ENCODE data around the gene LPCAT3. TPM values are rescaled to one million over a fixed set of nuclear protein-coding genes. Genes with fewer than 3 reads are reported as not detected.
"Not testable (repeated sequence)": the region's sequence is repeated elsewhere in the genome, so short reads cannot be mapped to it uniquely, and the experiment has no call there.

The LPCAT3 gene, protein sequence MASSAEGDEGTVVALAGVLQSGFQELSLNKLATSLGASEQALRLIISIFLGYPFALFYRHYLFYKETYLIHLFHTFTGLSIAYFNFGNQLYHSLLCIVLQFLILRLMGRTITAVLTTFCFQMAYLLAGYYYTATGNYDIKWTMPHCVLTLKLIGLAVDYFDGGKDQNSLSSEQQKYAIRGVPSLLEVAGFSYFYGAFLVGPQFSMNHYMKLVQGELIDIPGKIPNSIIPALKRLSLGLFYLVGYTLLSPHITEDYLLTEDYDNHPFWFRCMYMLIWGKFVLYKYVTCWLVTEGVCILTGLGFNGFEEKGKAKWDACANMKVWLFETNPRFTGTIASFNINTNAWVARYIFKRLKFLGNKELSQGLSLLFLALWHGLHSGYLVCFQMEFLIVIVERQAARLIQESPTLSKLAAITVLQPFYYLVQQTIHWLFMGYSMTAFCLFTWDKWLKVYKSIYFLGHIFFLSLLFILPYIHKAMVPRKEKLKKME
- 34.7 TPM for total RNA-seq

DNA sequence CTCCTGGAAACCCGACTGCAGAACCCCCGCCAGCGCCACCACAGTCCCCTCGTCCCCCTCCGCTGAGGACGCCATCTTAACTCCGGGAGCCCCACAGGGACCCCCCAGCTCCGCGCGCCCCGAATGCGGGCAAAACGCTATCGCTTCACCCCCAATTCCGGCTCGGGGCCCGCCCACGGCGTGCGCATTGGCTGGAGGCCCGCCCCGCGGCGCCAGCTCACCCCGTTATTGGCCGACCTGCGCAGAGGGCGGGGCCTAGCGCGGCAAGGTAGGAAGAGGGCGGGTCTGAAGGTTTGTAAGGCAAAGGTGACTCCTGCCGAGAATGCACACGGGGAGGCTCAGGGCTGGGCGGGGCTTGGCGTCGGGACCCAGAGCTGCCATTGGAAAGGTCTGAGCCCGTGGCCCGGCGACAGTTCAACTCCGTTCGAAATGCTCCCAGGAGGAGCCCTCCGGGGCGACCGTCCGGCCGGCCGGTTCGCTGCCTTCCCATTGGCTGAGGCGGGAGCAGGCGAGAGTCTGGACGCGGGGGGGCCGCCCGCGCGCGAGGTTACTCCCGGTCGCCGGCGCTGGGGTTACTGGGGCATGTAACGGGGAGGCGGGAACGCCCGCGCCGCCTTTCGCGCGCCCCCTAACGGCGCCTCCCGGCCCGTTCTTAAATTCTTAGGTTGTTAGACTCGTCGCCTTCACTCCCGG lies at the start of gene LPCAT3:
LPCAT3 (minus strand) TSS at position 127 of the 693 bp plus-strand sequence; CDS start at position 75, 52 bp downstream.
- intact Hi-C loops (cut with DNase I) = no loop called here
- DNase-seq (ENCODE audit: low spot score) (peak; percentile 98), ATAC-seq (peak; percentile 99)

DNA sequence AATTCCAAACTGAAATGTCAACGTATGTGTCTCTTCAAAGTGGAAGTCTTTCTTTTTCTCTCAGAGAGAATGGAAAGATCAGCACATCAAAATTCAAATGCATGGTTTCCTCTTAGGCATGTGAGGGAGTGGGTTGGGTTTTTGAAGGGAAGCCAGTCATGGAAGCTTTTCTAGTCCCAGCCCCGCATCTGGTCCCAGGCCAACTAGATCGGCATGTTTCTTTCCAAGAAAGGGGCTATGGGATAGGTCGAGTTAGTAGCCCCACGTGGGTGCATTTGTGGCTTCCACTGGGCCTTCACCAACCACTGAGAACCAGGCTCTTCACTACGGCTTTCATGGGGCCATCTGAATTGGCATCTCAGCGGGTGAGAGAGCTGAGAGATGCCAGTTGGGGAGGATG lies 48.8 kb upstream of the LPCAT3 start:
- DNase-seq (ENCODE audit: low spot score) (no peak), ATAC-seq (no peak)
- intact Hi-C loops (cut with DNase I) = no loop called here

DNA sequence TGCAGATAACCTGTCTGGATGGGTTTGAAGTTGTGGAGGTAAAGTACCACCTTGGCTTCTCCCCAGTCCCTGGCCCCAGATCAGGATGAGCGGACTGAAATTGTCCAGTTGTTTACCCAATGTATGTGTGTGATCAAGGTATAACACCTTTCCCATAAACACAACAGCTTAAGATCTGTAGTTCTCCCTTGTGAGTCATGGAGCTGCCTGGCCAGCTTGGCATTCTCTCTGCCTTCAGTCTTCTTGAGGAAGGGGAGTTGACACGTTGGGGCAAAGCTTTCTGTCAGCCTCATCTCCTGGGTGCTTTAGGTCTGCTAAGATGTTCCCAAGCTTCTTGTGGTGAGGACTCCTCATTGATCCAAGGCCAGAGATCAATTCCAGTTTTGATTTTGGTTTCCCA lies 48.3 kb upstream of the LPCAT3 start:
- no peak for DNase-seq (ENCODE audit: low spot score)
- intact Hi-C loops (cut with DNase I) = no loop called here

DNA sequence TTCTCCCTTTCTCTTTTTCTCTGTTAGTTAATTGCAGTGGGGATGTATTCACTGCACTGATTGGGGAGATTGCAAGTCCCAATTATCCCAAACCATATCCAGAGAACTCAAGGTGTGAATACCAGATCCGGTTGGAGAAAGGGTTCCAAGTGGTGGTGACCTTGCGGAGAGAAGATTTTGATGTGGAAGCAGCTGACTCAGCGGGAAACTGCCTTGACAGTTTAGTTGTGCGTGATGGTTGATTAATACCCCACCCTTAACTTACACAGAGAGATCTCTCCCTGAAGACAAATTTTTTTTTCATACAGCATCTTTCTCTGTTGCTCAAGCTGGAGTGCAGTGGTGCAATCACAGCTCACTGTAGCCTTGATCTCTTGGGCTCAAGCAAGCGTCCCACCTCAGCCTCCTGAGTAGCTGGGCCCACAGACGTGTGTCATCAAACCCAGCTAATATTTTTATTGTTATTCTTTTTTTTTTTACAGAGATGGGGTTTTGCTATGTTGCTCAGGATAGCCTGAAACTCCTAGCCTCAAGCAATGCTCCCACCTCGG lies 46.9 kb upstream of the LPCAT3 start:
- no peak for DNase-seq (ENCODE audit: low spot score)
- no peak for ATAC-seq
- intact Hi-C loops (cut with DNase I) = no loop called here

More for the DNA sequence above, 48.3 kb upstream of the LPCAT3 start:
- no peak for ATAC-seq

DNA sequence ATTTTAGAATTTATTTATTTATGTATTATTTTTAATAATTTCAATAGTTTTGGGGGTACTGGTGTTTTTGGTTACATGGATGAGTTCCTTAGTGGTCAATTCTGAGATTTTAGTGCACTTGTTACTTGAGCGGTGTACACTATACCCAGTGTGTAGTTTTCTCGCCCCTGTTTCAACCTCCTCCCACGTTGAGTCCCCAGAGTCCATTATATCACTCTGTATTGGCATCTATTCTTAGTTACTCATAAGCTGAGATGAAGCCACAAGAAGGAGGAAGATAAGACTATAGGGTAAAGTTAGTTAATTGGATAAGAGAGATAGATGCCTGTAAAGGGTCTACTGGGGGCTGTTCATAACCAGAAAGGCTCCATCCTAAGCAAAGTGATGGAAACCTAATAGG lies 46.2 kb upstream of the LPCAT3 start:
- ATAC-seq = no peak
- intact Hi-C loops (cut with DNase I) = no loop called here
- DNase-seq (ENCODE audit: low spot score) = no peak

DNA sequence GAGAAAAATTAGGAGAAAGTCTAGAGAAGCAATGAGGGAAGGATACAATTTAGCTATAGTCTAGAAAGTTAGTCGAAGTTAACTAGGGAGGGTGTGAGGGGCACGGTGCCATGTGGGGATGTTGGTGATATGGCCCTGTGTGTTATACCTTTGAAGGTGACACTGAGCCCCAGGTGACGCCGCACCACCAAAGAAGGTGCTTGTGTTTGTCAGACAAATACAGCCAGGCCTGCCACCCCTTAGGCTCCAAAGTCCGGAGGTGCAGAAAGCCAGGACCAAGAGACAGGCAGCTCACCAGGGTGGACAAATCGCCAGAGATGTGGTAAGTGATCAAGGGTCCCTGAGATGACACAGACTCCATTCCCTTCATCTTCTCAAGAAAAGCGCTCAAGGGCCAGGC lies 43.3 kb upstream of the LPCAT3 start:
- intact Hi-C loops (cut with DNase I) = no loop called here
- DNase-seq (ENCODE audit: low spot score) (no peak), ATAC-seq (no peak)

DNA sequence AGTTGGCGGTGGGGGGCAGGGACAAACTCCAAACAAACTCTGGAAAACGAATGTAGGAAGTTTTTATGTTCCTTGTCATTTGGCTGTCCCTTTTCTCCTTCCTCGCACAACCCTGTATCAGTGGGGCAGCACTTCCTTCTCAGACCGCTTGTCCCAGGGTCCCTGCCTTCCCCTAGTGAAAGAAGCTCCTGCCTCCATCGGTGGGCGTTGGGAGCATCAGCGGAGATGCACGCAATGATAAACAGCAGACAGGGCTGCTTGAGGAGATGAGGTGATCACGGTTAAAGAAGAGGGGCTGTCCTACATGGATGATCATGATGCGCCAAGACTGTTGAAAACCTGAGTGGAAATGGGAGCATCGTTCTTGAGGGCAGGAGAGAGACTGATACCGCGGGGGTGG lies 42.9 kb upstream of the LPCAT3 start:
- DNase-seq (ENCODE audit: low spot score) = no peak
- peak; percentile 39 for ATAC-seq

DNA sequence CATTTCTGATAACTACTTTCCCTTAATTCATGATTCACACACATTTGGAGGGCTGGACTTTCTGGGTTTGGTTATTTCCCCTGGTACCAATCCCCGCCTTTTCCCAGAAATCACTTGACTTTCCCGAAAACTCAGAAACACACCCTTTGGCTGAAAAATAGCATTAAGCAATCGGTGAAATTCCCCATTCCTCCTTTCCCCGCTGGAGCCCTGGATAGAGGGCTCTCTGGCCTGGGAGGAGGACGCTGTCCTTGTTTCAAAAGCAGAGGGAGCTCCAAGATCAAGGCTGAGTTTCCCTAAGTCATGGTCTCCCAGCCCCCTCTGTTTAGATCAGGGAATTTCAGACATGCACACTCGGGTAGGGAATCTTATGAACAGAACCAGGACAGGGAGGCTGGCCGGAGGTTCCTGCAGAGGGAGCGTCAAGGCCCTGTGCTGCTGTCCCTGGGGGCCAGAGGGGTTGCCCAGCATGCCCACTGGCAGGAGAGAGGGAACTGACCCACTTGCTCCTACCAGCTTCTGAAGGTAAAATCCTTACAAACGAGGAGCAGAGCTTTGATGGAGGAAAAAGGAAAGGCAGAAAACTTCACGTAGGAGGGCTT lies 42.2 kb upstream of the LPCAT3 start, which contains the start of gene C1S:
C1S (plus strand) TSS at position 366 of the 602 bp plus-strand sequence. CDS start 1,195 bp downstream, outside the sequence.
- peak; percentile 82 for DNase-seq (ENCODE audit: low spot score)
- intact Hi-C loops (cut with DNase I) = no loop called here

More for the DNA sequence above, 42.9 kb upstream of the LPCAT3 start:
- intact Hi-C loops (cut with DNase I) = no loop called here

DNA sequence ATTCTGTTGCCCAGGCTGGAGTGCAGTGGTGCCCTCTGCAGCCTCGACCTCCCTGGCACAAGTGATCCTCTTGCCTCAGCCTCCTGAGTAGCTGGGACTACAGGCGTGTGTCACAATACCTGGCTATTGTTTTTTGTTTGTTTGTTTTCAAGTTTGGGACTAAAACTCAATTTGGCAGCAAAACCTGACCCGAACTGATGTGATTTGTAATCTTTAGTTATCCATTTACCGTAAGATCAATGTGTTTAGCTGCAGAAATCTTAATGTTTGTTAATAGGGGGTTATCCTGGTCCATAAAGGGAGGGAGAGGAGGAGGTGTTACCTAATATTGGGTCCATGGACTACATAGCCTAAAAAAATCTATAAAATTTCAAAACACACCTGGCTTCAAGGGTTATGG lies 41.5 kb upstream of the LPCAT3 start:
- no peak for ATAC-seq
- DNase-seq (ENCODE audit: low spot score) = no peak
- intact Hi-C loops (cut with DNase I) = no loop called here

More for the DNA sequence above, 42.2 kb upstream of the LPCAT3 start, which contains the start of gene C1S:
- peak; percentile 98 for ATAC-seq

DNA sequence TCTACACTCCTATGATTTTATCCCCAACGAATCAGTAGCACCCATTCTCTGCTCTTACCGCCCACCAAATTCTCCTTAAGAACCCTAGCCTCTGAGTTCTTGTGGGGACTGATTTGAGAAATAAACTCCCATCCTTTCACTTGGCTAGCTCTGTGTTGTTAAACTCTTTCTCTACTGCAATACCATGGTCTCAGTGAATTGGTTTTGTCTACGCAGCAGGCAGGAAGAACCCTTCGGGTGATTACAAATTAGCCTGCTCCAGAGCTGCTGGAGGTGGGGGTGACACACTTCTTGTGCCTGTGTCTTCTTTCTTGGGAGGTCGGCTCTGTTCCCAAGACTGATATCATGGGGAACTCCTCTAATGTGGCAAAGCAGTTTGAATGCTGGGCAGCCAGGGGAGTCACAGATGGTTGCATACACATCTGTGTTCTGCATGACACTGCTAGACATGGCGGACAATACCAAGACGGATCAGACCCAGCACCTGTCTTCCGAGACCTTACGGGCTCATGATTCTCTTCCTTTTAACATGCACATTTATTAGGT lies 40.6 kb upstream of the LPCAT3 start:
- no peak for ATAC-seq
- intact Hi-C loops (cut with DNase I) = no loop called here
- no peak for DNase-seq (ENCODE audit: low spot score)

DNA sequence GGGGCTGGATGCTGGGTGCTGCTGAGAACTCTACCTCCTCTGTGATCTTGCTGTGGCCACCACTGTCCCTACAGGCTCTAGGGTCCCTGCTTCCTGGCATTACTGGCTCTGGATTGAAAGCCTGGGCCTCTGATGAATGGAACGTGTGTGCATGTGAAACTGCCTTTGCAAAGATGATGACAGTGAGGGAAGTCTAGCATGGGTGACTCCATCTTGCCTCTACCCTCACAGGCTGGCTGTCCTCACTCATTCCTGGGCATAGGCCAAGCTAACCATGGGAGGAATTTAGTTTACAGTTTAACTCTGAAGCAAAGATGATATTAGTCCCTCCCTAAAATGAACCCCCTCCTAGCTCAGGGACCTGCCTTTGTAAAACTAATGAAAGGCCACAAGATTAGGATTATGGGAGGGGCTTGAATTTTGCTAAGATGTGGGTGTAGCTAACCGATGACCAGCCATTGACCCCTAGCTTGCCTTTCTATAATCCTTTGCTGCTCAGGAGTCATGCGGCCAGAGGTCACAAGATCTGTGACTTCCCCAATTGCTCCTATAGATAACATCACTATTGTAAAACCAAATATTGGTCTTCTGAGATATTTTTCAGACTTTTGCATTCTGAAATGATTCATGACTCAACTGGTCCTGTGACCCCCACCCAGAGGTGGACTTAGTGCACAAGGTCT lies 40.0 kb upstream of the LPCAT3 start:
- intact Hi-C loops (cut with DNase I) = no loop called here
- ATAC-seq (no peak), DNase-seq (ENCODE audit: low spot score) (no peak)

DNA sequence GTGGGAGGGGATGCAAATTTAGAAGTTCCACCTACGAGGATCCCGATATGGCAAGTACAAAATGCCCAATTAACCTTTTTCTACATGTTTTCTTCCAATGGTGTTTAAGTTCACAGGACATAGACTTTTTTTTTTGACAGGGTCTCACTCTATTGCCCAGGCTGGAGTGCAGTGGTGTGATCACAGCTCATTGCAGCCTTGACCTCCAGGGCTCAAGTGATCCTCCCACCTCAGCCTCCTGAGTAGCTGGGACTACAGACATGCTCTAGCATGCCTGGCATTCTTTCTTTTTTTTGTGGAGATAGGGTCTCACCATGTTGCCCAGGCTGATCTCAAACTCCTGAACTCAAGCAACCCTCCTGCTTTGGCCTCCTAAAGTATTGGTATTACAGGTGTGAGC lies 37.5 kb upstream of the LPCAT3 start:
- intact Hi-C loops (cut with DNase I); ATAC-seq; DNase-seq (ENCODE audit: low spot score): not testable (repeated sequence)

DNA sequence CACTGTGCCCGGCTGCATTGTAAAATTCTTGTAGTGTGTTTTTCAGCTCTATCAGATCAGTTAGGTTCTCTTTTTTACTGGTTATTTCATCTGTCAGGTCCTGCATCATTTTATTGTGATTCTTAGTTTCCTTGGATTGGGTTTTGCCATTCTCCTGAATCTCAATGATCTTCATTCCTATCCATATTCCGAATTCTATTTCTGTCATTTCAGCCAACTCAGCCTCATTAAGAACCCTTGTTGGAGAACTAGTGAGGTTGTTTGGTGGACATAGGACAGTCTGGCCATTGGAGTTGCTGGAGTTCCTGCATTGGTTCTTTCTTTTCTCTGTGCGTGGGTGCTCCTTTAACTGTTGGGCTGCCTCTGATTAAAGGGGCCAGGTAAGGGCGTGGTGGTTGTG lies 36.6 kb upstream of the LPCAT3 start:
- no peak for ATAC-seq
- DNase-seq (ENCODE audit: low spot score) = no peak
- intact Hi-C loops (cut with DNase I) = no loop called here

DNA sequence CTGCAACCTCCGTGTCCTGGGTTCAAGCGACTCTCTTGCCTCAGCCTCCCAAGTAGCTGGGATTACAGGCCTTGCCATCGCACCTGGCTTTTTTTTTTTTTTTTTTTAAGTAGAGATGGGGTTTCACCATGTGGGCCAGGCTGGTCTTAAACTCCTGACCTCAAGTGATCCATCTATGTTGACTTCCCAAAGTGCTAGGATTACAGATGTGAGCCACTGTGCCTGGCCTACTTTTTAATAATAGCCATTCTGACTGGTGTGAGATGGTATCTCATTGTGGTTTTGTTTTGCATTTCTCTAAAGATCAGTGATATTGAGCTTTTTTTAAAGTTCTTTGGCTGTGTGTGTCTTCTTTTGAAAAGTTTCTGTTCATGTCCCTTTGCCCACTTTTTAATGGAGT lies 31.7 kb upstream of the LPCAT3 start:
- DNase-seq (ENCODE audit: low spot score); ATAC-seq; intact Hi-C loops (cut with DNase I): not testable (repeated sequence)

DNA sequence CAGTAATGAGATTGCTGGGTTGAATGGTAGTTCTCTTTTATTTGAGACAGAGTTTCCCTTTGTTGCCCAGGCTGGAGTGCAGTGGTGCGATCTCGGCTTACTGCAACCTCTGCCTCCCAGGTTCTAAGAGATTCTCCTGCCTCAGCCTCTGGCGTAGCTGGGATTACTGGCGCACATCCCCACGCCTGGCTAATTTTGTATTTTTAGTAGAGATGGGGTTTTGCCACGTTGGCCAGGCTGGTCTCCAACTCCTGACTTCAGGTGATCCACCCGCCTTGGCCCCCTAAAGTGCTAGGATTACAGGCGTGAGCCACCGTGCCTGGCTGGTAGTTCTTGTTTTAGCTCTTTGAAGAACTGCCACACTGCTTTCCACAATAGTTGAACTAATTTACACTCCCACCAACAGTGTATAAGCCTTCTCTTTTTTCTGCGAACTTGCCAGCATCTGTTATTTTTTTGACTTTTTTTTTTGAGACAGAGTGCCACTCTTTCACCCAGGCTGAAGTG lies 31.2 kb upstream of the LPCAT3 start:
- DNase-seq (ENCODE audit: low spot score); intact Hi-C loops (cut with DNase I); ATAC-seq: not testable (repeated sequence)

DNA sequence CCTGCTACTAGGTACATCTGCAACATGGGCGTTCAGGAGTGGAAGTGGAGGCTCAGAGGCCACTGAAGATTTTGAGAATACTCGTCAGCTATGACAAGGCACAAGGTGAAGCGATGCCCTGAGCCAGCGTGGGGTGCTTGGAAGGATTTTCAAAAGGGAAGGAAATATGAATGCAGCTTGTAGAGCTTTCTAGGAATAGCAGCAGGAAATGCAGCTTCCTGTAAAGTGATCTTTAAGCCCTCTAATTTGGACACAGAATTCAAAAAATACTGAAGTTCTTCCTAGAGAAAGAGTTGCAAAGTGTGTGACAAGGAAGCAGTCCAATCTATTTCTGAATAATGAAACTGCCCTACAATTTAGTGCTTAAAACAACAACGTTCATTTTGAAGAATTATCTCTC lies 29.0 kb upstream of the LPCAT3 start:
- DNase-seq (ENCODE audit: low spot score) (no peak), ATAC-seq (no peak)
- intact Hi-C loops (cut with DNase I) = no loop called here

DNA sequence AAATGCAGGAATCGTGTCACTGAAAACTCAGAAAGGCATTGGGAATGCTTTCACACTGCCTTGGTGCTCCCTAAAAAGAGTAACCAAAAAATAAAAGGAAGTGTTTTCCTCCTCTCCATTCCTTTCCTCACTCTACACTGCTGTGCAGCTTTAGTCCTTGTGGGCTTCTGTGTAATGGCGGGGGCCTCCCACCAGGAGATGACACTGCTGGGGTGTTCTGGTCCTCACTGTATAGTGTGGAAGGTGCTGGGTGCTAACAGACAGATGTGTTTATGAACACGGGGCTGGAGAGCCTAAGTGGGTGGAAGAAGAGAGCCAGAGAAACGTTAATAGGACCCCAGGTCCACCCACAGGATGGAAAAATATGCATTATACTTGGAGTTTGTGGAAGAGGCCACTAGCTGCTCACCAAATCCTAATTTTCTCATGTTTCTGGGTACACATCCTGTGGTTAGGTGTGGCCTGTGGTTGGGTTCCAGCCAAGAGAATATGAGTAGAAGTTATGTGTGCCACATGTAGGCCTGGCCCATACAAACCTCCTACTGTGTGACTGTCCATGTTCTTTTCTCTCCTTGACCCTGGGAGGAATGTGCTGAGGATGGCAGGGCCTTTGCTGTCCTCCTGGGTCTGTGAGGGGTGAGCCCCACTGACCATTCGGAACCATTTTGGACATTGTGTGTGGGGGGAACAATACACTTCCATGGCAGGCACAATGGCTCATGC lies 28.3 kb upstream of the LPCAT3 start:
- ATAC-seq (no peak), DNase-seq (ENCODE audit: low spot score) (no peak)
- intact Hi-C loops (cut with DNase I) = no loop called here

DNA sequence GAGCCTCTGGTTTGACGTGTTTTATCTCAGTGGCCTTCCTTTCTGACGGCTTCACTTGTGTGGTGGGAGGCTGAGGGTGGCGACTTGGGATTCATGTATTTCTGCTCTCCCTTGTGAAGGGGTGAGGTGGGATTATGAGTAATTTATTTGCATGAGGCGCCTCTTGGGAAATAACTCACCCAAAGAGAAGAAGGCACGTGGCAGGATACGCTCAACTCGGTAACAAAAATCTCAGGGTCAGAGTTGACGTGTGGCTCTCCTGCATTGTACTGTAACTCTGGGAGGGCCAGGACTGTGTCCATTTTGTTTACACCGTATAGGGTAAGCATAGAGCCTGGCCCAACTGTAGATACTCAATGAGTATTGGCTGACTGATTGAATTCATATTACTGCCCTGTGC lies 27.6 kb upstream of the LPCAT3 start:
- no peak for ATAC-seq
- DNase-seq (ENCODE audit: low spot score) = no peak
- intact Hi-C loops (cut with DNase I) = no loop called here
